Measurements from ENCODE around the gene YPEL5.
A peak's percentile ranks its signal among the peaks of the same experiment; 100 is the strongest.

- peak in 1 of 6 experiments; percentile 9 for TF ChIP-seq CTCF (IDR thresholded peaks at IDR 0.05)
- TF ChIP-seq EP300 (IDR thresholded peaks at IDR 0.05), result no peak
- TF ChIP-seq POLR2AphosphoS5 (IDR thresholded peaks at IDR 0.05), result no peak
Measured at GRCh38 chr2:30206461-30207430, 59.9 kb downstream of the YPEL5 start.

Measured in upper lobe of left lung (tissue), 4 donors.